ENCODE results near the gene MANBA. TPM values are rescaled to one million over a fixed set of nuclear protein-coding genes. Genes with fewer than 3 reads are reported as not detected.
"Not testable (repeated sequence)": the region's sequence is repeated elsewhere in the genome, so short reads cannot be mapped to it uniquely, and the experiment has no call there.

The MANBA gene
- total and polyA plus RNA-seq, 12 donors: 21.5 to 84.1 (median 53.4) TPM

DNA sequence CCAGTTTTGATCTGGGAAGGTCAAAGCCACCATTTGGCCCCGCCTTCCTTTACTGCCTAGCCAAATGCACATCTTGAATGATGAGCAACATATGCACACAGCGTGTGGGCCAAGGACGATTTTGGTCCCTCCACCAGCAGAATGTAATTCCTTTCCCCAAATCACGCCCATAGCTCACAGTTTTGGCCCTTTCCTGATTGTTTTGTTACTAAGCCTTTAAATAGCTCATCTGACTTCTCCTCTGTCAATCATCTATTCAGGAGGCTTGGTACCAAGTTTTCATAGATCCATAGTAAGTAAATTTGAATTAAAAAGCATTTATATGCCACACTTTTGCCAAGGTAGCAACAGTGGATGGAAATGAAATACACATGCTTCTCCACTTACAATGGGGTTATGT, 136.3 kb downstream of the MANBA start:
- Histone ChIP-seq H3K4me3 (no peak overlapping the region), H3K36me3 (replicated peaks in 1 of 2) (no peaks in the 10 kb centered on the region), H3K4me1 (replicated peaks in 1 of 2) (no peaks in the 10 kb centered on the region), H3K27ac (no peak overlapping the region), H3K27me3 (no peaks in the 10 kb centered on the region), H3K9me3 (replicated peaks in 1 of 3) (no peaks in the 10 kb centered on the region)
- TF ChIP-seq POLR2A (IDR thresholded peaks at IDR 0.05): no peak
- TF ChIP-seq, protein P1, sequence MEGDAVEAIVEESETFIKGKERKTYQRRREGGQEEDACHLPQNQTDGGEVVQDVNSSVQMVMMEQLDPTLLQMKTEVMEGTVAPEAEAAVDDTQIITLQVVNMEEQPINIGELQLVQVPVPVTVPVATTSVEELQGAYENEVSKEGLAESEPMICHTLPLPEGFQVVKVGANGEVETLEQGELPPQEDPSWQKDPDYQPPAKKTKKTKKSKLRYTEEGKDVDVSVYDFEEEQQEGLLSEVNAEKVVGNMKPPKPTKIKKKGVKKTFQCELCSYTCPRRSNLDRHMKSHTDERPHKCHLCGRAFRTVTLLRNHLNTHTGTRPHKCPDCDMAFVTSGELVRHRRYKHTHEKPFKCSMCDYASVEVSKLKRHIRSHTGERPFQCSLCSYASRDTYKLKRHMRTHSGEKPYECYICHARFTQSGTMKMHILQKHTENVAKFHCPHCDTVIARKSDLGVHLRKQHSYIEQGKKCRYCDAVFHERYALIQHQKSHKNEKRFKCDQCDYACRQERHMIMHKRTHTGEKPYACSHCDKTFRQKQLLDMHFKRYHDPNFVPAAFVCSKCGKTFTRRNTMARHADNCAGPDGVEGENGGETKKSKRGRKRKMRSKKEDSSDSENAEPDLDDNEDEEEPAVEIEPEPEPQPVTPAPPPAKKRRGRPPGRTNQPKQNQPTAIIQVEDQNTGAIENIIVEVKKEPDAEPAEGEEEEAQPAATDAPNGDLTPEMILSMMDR (IDR thresholded peaks at IDR 0.05): no peak
- no peak for DNase-seq
- WGBS, 4 donors: 91 to 97% (median 94%) methylated on average over 4 of the region's 4 CpGs
- intact Hi-C loops (cut with DNase I): loop anchor here (5.0 to 10.0 kb wide), 2 partner anchors 383 to 470 kb away; partner anchors contain the start of gene BDH2 (in 1 of the 2)

DNA sequence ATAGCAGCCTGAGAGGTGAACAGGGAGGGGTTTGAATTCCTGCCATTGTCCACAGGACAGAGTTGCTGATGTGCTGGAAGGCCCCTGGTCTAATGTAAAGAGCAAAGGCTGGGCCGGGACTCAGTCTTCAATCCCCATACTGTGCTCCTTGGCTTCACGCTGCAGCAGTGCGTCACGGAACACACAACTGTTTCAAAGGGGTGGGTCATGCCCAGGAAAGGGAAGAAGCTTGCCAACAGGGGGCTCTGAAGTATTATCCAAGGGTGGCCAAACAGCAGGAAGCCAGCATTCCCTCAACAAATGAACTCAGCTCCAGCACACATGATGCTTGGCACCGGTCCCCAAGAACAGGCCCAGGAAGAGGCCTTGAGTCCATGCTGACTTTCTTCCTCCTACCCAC, 137.1 kb downstream of the MANBA start:
- 67 to 77% (median 72%) methylated on average over 5 of the region's 5 CpGs for WGBS, 4 donors
- intact Hi-C loops (cut with DNase I): loop anchor here (5.0 to 10.0 kb wide), 2 partner anchors 384 to 471 kb away; partner anchors contain the start of gene BDH2 (in 1 of the 2)
- no peaks in the 10 kb centered on the region for H3K36me3 ChIP-seq (replicated peaks in 1 of 2)
- no peak overlapping the region for H3K4me3 ChIP-seq
- no peaks in the 10 kb centered on the region for H3K9me3 ChIP-seq (replicated peaks in 1 of 3)
- peak in 4 of 7 donors; percentile 25 to 39 (median 30) for DNase-seq
- TF ChIP-seq, protein P1 (IDR thresholded peaks at IDR 0.05): peak in 1 of 6 experiments; percentile 12
- no peak for TF ChIP-seq POLR2A (IDR thresholded peaks at IDR 0.05)
- no peak overlapping the region for H3K27ac ChIP-seq
- no peaks in the 10 kb centered on the region for H3K4me1 ChIP-seq (replicated peaks in 1 of 2)
- H3K27me3 ChIP-seq: no peaks in the 10 kb centered on the region

GRCh38 chr4:102620697-102621497, 139.9 kb downstream of the MANBA start:
- H3K4me3 ChIP-seq: no peak overlapping the region
- no peaks in the 10 kb centered on the region for H3K27me3 ChIP-seq
- DNase-seq: peak; percentile 41 to 77 (median 62)
- TF ChIP-seq, protein P1 (IDR thresholded peaks at IDR 0.05): peak; percentile 38 to 90 (median 80)
- peak in 1 of 2 donors; percentile 6 for TF ChIP-seq POLR2A (IDR thresholded peaks at IDR 0.05)
- peaks cover 0 to 14% of the 10 kb centered on the region in 2 donors for H3K36me3 ChIP-seq (replicated peaks in 1 of 2)
- 71 to 80% (median 75%) methylated on average over 8 of the region's 8 CpGs for WGBS, 4 donors
- H3K27ac ChIP-seq: peak overlapping the region in 3 of 5 donors; percentile 34 to 69 (median 38)
- intact Hi-C loops (cut with DNase I): loop anchor here (2.0 to 10.0 kb wide), 3 partner anchors 386 to 474 kb away; partner anchors contain the start of gene BDH2 (in 1 of the 2)
- H3K4me1 ChIP-seq (replicated peaks in 1 of 2): no peaks in the 10 kb centered on the region
- no peaks in the 10 kb centered on the region for H3K9me3 ChIP-seq (replicated peaks in 1 of 3)

DNA sequence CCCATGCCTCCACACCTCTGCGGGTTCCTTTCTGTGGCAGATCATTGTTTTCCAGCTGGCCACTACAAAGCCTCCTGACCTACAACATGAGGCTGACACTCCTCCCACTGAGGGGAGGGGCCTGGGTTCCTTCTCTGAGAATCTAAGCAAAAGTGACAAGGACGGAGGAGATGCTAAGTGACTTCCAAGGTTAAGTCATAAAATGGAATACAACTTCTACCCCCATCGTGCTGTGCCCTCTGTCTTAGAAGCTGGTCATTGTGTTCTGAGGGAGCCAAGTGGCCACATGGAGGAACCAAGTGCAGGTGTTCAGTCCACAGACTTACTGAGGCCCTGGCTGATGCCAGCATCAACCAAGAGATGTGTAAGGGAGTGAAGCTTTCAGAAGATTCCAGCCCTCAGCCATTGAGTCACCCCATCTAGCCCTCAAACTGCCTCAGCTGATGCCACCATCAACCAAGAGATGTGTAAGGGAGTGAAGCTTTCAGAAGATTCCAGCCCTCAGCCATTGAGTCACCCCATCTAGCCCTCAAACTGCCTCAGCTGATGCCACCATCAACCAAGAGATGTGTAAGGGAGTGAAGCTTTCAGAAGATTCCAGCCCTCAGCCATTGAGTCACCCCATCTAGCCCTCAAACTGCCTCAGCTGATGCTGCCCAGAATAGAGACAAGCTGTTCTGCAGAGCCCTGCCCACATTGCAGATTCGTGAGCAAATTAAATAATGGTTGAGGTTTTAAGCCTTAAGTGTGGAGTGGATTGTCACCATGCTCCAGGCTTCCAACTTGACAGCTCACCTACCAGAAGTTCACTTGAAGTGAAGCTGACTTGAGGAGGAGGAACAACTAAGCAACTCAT, 140.8 kb downstream of the MANBA start:
- DNase-seq; H3K4me1 ChIP-seq (replicated peaks in 1 of 2); H3K27me3 ChIP-seq; H3K4me3 ChIP-seq; H3K9me3 ChIP-seq (replicated peaks in 1 of 3): not testable (repeated sequence)
- H3K36me3 ChIP-seq (replicated peaks in 1 of 2): peaks cover 0 to 21% of the 10 kb centered on the region in 2 donors
- WGBS, 4 donors: 62 to 69% (median 65%) methylated on average over 4 of the region's 4 CpGs
- H3K27ac ChIP-seq: peak overlapping the region in 2 of 5 donors; percentile 34 to 69
- intact Hi-C loops (cut with DNase I): loop anchor here (2.0 to 10.0 kb wide), 4 partner anchors 115 to 475 kb away; partner anchors contain the start of genes BDH2 (in 1 of the 2) and NFKB1 (in 1 of the 2)

DNA sequence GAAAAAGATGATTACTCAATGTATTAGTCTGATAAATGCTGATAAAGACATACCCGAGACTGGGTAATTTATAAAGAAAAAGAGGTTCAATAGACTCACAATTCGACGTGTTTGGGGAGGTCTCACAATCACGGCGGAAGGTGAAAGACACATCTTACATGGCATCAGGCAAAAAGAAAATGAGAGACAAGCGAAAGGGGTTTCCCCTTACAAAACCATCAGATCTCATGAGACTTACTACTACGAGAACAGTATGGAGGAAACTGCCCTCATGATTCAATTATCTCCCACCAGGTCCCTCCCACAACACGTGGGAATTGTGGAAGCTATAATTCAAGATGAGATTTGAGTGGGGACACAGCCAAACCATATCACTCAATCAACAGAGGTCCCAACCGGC, 141.7 kb downstream of the MANBA start:
- H3K4me1 ChIP-seq (replicated peaks in 1 of 2); H3K27me3 ChIP-seq; DNase-seq; H3K27ac ChIP-seq; H3K9me3 ChIP-seq (replicated peaks in 1 of 3); H3K4me3 ChIP-seq: not testable (repeated sequence)
- WGBS, 4 donors: 58 to 77% (median 59%) methylated on average over 9 of the region's 9 CpGs
- intact Hi-C loops (cut with DNase I): loop anchor here in 1 of 2 donors (10.0 kb wide), 1 partner anchor 114 kb away; the partner anchor contains the start of gene NFKB1
- H3K36me3 ChIP-seq (replicated peaks in 1 of 2): peaks cover 0 to 31% of the 10 kb centered on the region in 2 donors

Measured in adrenal gland (tissue), 12 donors.